Trophoblast cell (in vitro differentiated cells and primary cell): Measurements from ENCODE around the gene TEX44.

ENCODE experiments used
- DNase-seq, 2 donors: peaks; one replicate each; pipeline ENCODE4 v3.0.0-alpha.2; 2016
- H2AFZ ChIP-seq: 2 replicates; pipeline ENCODE4 v1.6.1; 2013; ENCODE audit warnings: low read length, moderate library complexity, mild to moderate bottlenecking; ENCODE audit not compliant: insufficient read depth, poor library complexity
- H2AK5ac ChIP-seq: 2 replicates; pipeline ENCODE4 v1.6.1; 2013; ENCODE audit warnings: mild to moderate bottlenecking, low read length
- H2BK120ac ChIP-seq: 2 replicates; pipeline ENCODE4 v1.6.1; 2013; ENCODE audit warnings: low read length, mild to moderate bottlenecking, moderate library complexity; ENCODE audit not compliant: insufficient read depth, poor library complexity
- H2BK12ac ChIP-seq: 2 replicates; pipeline ENCODE4 v1.6.1; 2013; ENCODE audit warnings: mild to moderate bottlenecking, low read length, moderate library complexity
- H2BK5ac ChIP-seq: 2 replicates; pipeline ENCODE4 v1.6.1; 2013; ENCODE audit warnings: low read length, low read depth, moderate library complexity, mild to moderate bottlenecking; ENCODE audit not compliant: poor library complexity
- H3K14ac ChIP-seq: 2 replicates; pipeline ENCODE4 v1.6.1; 2013; ENCODE audit warnings: mild to moderate bottlenecking, low read length
- H3K18ac ChIP-seq: 2 replicates; pipeline ENCODE4 v1.6.1; 2013; ENCODE audit warnings: mild to moderate bottlenecking, low read length
- H3K23ac ChIP-seq: 2 replicates; pipeline ENCODE4 v1.6.1; 2013; ENCODE audit warnings: low read length
- H3K27ac ChIP-seq: 2 replicates; pipeline ENCODE4 v1.5.1; 2013; ENCODE audit warnings: low read depth, mild to moderate bottlenecking, inconsistent platforms, low read length, moderate library complexity
- H3K27me3 ChIP-seq: 2 replicates; pipeline ENCODE4 v1.6.1; 2013; ENCODE audit warnings: inconsistent platforms, mild to moderate bottlenecking, low read length, moderate library complexity; ENCODE audit not compliant: insufficient read depth
- H3K36me3 ChIP-seq, 2 experiments: 1 replicate in 1 of 2; 2 replicates in 1 of 2; pipeline ENCODE4 v1.6.1; 2013; ENCODE audit warnings: low read length in 2 of 2, mild to moderate bottlenecking in 2 of 2, moderate library complexity in 1 of 2; ENCODE audit not compliant: insufficient read depth in 2 of 2, control insufficient read depth in 1 of 2
- H3K4ac ChIP-seq: 2 replicates; pipeline ENCODE4 v1.6.1; 2013; ENCODE audit warnings: low read depth, mild to moderate bottlenecking, low read length, moderate library complexity
- H3K4me1 ChIP-seq, 2 experiments: 1 replicate in 1 of 2; 2 replicates in 1 of 2; pipeline ENCODE4 v1.6.1; 2013; ENCODE audit warnings: low read length in 2 of 2, mild to moderate bottlenecking in 2 of 2, moderate library complexity in 1 of 2; ENCODE audit not compliant: insufficient read depth in 2 of 2, control insufficient read depth in 1 of 2
- H3K4me2 ChIP-seq: 2 replicates; pipeline ENCODE4 v1.6.1; 2013; ENCODE audit warnings: inconsistent platforms, mild to moderate bottlenecking, low read length, moderate library complexity
- H3K4me3 ChIP-seq: 2 replicates; pipeline ENCODE4 v1.5.1; 2013; ENCODE audit warnings: mild to moderate bottlenecking, low read depth, low read length, inconsistent platforms
- H3K79me1 ChIP-seq: one replicate; pipeline ENCODE4 v1.6.1; 2013; ENCODE audit warnings: low read length
- H3K79me2 ChIP-seq: 2 replicates; pipeline ENCODE4 v1.6.1; 2013; ENCODE audit warnings: low read length, mild to moderate bottlenecking; ENCODE audit not compliant: control insufficient read depth, insufficient read depth, poor library complexity
- H3K9ac ChIP-seq: 2 replicates; pipeline ENCODE4 v1.6.1; 2013; ENCODE audit warnings: mild to moderate bottlenecking, low read length
- H3K9me3 ChIP-seq: 2 replicates; pipeline ENCODE4 v1.6.1; 2013; ENCODE audit warnings: low read depth, mild to moderate bottlenecking, control low read depth, inconsistent platforms, low read length; ENCODE audit not compliant: insufficient read depth
- H4K12ac ChIP-seq: 2 replicates; pipeline ENCODE4 v1.6.1; 2013; ENCODE audit warnings: low read depth, mild to moderate bottlenecking, low read length, moderate library complexity
- H4K8ac ChIP-seq: 2 replicates; pipeline ENCODE4 v1.6.1; 2013; ENCODE audit warnings: low read depth, mild to moderate bottlenecking, low read length, moderate library complexity
- H4K91ac ChIP-seq: one replicate; pipeline ENCODE4 v1.6.1; 2013; ENCODE audit warnings: low read depth, mild to moderate bottlenecking, low read length, moderate library complexity
- WGBS: extraction: QIAGEN DNeasy Blood & Tissue Kit; methylation state at CpG from one replicate; pipeline ENCODE4 v1.1.7; 2013; ENCODE audit warnings: missing lambda C conversion rate; ENCODE audit not compliant: insufficient read length, insufficient coverage; ENCODE audit errors: extremely low coverage; 5-methylcytosine and 5-hydroxymethylcytosine counted together

The TEX44 gene

GRCh38 chr2:231611273-231612108 lies 18.8 kb downstream of the TEX44 start:
- H3K9ac ChIP-seq = no peak overlapping the region
- H3K36me3 ChIP-seq = no peaks in the 10 kb centered on the region
- H2AFZ ChIP-seq = peak overlapping the region; percentile 18
- peak overlapping the region; percentile 78 for H2BK12ac ChIP-seq
- peak overlapping the region; percentile 75 for H4K8ac ChIP-seq
- peak overlapping the region; percentile 83 for H2BK120ac ChIP-seq
- peak in 1 of 2 donors; percentile 52 for DNase-seq
- peak overlapping the region; percentile 97 for H3K27ac ChIP-seq
- peaks cover 38% of the 10 kb centered on the region for H3K79me1 ChIP-seq
- H3K9me3 ChIP-seq = no peaks in the 10 kb centered on the region
- H3K79me2 ChIP-seq = peaks cover 9% of the 10 kb centered on the region
- peak overlapping the region; percentile 79 for H2BK5ac ChIP-seq
- peak overlapping the region; percentile 65 for H3K4ac ChIP-seq
- no peak overlapping the region for H3K4me2 ChIP-seq
- peak overlapping the region; percentile 32 for H4K12ac ChIP-seq
- H3K27me3 ChIP-seq = no peaks in the 10 kb centered on the region
- H3K4me1 ChIP-seq = peaks cover 36 to 40% of the 10 kb centered on the region in 2 experiments
- WGBS = no CpG with 5 or more reads among the region's 9 CpGs
- H4K91ac ChIP-seq = peak overlapping the region; percentile 80
- peak overlapping the region; percentile 85 for H2AK5ac ChIP-seq
- H3K18ac ChIP-seq = peak overlapping the region; percentile 77
- H3K4me3 ChIP-seq = no peak overlapping the region
- no peak overlapping the region for H3K23ac ChIP-seq
- peak overlapping the region; percentile 68 for H3K14ac ChIP-seq

- Histone ChIP-seq H2AFZ (peak overlapping the region; percentile 4), H3K79me2 (peaks cover 9% of the 10 kb centered on the region), H3K9ac (no peak overlapping the region), H2BK12ac (peak overlapping the region; percentile 44), H3K36me3 (no peaks in the 10 kb centered on the region), H4K91ac (peak overlapping the region; percentile 80), H2BK120ac (peak overlapping the region; percentile 76), H3K27ac (peak overlapping the region; percentile 97), H4K8ac (peak overlapping the region; percentile 41), H3K14ac (peak overlapping the region; percentile 59), H3K9me3 (no peaks in the 10 kb centered on the region), H4K12ac (no peak overlapping the region), H3K23ac (no peak overlapping the region), H2BK5ac (peak overlapping the region; percentile 80), H3K4me2 (peak overlapping the region; percentile 30), H3K4me1 (peaks cover 36 to 40% of the 10 kb centered on the region in 2 experiments), H2AK5ac (no peak overlapping the region), H3K4me3 (no peak overlapping the region), H3K79me1 (peaks cover 40% of the 10 kb centered on the region), H3K18ac (peak overlapping the region; percentile 32), H3K4ac (no peak overlapping the region), H3K27me3 (no peaks in the 10 kb centered on the region)
- no CpG with 5 or more reads among the region's 10 CpGs for whole genome bisulfite sequencing
- DNase-seq = peak; percentile 96 to 97
These were observed 19.4 kb downstream of the TEX44 start for GRCh38 chr2:231612109-231612455.

- DNase-seq = peak; percentile 96 to 97
- Histone ChIP-seq H3K79me1 (peaks cover 40% of the 10 kb centered on the region), H3K18ac (peak overlapping the region; percentile 86), H3K79me2 (peaks cover 9% of the 10 kb centered on the region), H3K4me3 (no peak overlapping the region), H2AK5ac (peak overlapping the region; percentile 78), H3K9me3 (no peaks in the 10 kb centered on the region), H3K4me2 (peak overlapping the region; percentile 70), H2BK12ac (peak overlapping the region; percentile 58), H3K4me1 (peaks cover 36 to 44% of the 10 kb centered on the region in 2 experiments), H3K36me3 (no peaks in the 10 kb centered on the region), H2BK5ac (peak overlapping the region; percentile 80), H3K9ac (no peak overlapping the region), H4K91ac (peak overlapping the region; percentile 97), H3K27me3 (no peaks in the 10 kb centered on the region), H3K14ac (peak overlapping the region; percentile 77), H3K23ac (no peak overlapping the region), H3K4ac (peak overlapping the region; percentile 74), H4K12ac (peak overlapping the region; percentile 45), H4K8ac (peak overlapping the region; percentile 86), H2BK120ac (peak overlapping the region; percentile 86), H3K27ac (peak overlapping the region; percentile 97), H2AFZ (peak overlapping the region; percentile 48)
- WGBS = no CpG with 5 or more reads among the region's 21 CpGs
These were observed 20.0 kb downstream of the TEX44 start for GRCh38 chr2:231612456-231613330.

GRCh38 chr2:231613331-231613662 lies 20.6 kb downstream of the TEX44 start:
- no peak for DNase-seq
- Histone ChIP-seq H4K91ac (peak overlapping the region; percentile 97), H3K9me3 (no peaks in the 10 kb centered on the region), H2BK12ac (peak overlapping the region; percentile 58), H4K12ac (peak overlapping the region; percentile 23), H3K18ac (peak overlapping the region; percentile 86), H2AK5ac (peak overlapping the region; percentile 92), H3K36me3 (no peaks in the 10 kb centered on the region), H3K79me2 (peaks cover 9% of the 10 kb centered on the region), H3K14ac (peak overlapping the region; percentile 82), H3K23ac (no peak overlapping the region), H3K4me1 (peaks cover 36 to 50% of the 10 kb centered on the region in 2 experiments), H2BK5ac (peak overlapping the region; percentile 75), H3K27me3 (no peaks in the 10 kb centered on the region), H2AFZ (peak overlapping the region; percentile 80), H2BK120ac (peak overlapping the region; percentile 86), H3K79me1 (peaks cover 40% of the 10 kb centered on the region), H3K9ac (no peak overlapping the region), H3K4me3 (no peak overlapping the region), H3K4ac (peak overlapping the region; percentile 80), H4K8ac (peak overlapping the region; percentile 86), H3K4me2 (peak overlapping the region; percentile 70), H3K27ac (peak overlapping the region; percentile 97)
- WGBS = no CpG with 5 or more reads among the region's 9 CpGs
